Measurements from ENCODE around the gene KRI1. TPM values are rescaled to one million over a fixed set of nuclear protein-coding genes. Genes with fewer than 3 reads are reported as not detected.
A peak's percentile ranks its signal among the peaks of the same experiment; 100 is the strongest.

The KRI1 gene
- 8.6 and 10.0 TPM in 2 replicates for total RNA-seq
- 9.4 and 12.6 TPM in 2 replicates for polyA plus RNA-seq
- polyA plus RNA-seq (2012) = 11.8 and 15.9 TPM in 2 replicates
- 7.6 and 17.5 TPM in 2 replicates for polyA minus RNA-seq (ENCODE audit: low replicate concordance)

DNA sequence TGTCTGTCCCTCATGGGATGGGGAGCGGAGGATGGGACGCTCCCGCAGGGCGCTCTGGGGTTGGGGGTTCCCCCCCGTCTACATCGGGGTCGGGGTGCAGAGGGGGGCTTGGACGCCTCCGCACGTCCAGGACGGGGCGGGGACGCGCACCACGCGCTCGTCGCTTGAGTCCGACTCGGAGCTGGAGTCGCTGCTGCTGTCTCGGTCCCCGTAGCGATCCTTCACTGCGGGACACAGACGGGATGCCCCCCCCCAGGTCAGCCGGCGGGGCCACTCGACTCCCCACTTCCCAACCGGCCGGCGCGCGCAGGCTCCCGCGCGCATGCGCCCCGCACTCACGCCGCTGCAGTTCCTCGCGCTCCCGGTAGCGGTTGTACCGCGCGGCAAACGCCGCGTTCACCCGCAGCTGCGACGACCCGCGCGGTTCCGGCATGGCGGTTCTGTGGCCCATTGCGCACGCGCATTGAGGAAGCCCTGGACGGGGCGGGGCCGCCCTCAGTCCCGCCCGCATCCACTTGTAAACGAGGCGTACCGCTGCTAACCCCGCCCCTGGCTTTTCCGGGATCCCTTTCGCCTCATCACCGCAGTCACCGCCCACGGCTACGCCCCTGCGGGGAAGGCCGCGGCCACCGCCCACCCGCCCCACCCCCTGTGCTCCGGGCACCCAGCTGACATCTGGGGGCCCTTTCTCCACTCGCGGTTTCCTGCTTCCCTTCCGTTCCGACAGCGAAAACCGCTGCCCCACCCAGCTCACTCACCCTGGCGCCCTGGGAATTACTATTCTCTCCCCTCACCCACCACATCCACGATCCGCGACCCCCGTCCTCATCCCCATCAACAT is at the start of gene KRI1:
Gene KRI1 (minus strand): TSS at position 444 of the 841 bp plus-strand sequence. CDS start 11 bp downstream, at position 433.
- Histone ChIP-seq H3K9me3 (ENCODE audit: control insufficient read depth, insufficient read depth, low read depth, low read length) (no peaks in the 10 kb centered on the region), H3K36me3 (ENCODE audit: control insufficient read depth, insufficient read depth, low read length) (no peaks in the 10 kb centered on the region), H3K27me3 (ENCODE audit: control insufficient read depth, insufficient read depth, low read length) (no peaks in the 10 kb centered on the region), H4K20me1 (ENCODE audit: control insufficient read depth, extremely low read depth, insufficient read depth, low read length) (no peaks in the 10 kb centered on the region), H3K27ac (ENCODE audit: insufficient read depth, low read length) (peak within 1 kb of the TSS; percentile 84), H3K9ac (ENCODE audit: insufficient read depth, low read length) (peak within 1 kb of the TSS; percentile 89), H3K4me2 (ENCODE audit: extremely low read depth, insufficient read depth, low read length) (peak within 1 kb of the TSS; percentile 85), H3K4me3 (replicated peaks in 1 of 4; ENCODE audit: control extremely low read depth in 1 of 4, insufficient read depth in 1 of 4, low read depth in 3 of 4, low read length in 4 of 4) (peak within 1 kb of the TSS; percentile 70 to 94 (median 89)), H2AFZ (ENCODE audit: low read length) (peak within 1 kb of the TSS; percentile 81), H3K4me1 (ENCODE audit: control insufficient read depth, extremely low read depth, insufficient read depth, low read length) (peaks cover 18% of the 10 kb centered on the region), H3K79me2 (ENCODE audit: control insufficient read depth, insufficient read depth, low read length) (peaks cover 29% of the 10 kb centered on the region)
- TF ChIP-seq EZH2 (IDR thresholded peaks at IDR 0.05; ENCODE audit: low read length, missing control alignments) = no peak
- TF ChIP-seq, protein P1, sequence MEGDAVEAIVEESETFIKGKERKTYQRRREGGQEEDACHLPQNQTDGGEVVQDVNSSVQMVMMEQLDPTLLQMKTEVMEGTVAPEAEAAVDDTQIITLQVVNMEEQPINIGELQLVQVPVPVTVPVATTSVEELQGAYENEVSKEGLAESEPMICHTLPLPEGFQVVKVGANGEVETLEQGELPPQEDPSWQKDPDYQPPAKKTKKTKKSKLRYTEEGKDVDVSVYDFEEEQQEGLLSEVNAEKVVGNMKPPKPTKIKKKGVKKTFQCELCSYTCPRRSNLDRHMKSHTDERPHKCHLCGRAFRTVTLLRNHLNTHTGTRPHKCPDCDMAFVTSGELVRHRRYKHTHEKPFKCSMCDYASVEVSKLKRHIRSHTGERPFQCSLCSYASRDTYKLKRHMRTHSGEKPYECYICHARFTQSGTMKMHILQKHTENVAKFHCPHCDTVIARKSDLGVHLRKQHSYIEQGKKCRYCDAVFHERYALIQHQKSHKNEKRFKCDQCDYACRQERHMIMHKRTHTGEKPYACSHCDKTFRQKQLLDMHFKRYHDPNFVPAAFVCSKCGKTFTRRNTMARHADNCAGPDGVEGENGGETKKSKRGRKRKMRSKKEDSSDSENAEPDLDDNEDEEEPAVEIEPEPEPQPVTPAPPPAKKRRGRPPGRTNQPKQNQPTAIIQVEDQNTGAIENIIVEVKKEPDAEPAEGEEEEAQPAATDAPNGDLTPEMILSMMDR (conservative IDR thresholded peaks at IDR 0.05 in 1 of 2, IDR thresholded peaks at IDR 0.05 in 1 of 2; ENCODE audit: low read depth in 1 of 2, low read length in 2 of 2) = peak in 1 of 2 donors; percentile 12
- DNase-seq (ENCODE audit: low read depth in 2 of 2) = peak; percentile 93 to 97

DNA sequence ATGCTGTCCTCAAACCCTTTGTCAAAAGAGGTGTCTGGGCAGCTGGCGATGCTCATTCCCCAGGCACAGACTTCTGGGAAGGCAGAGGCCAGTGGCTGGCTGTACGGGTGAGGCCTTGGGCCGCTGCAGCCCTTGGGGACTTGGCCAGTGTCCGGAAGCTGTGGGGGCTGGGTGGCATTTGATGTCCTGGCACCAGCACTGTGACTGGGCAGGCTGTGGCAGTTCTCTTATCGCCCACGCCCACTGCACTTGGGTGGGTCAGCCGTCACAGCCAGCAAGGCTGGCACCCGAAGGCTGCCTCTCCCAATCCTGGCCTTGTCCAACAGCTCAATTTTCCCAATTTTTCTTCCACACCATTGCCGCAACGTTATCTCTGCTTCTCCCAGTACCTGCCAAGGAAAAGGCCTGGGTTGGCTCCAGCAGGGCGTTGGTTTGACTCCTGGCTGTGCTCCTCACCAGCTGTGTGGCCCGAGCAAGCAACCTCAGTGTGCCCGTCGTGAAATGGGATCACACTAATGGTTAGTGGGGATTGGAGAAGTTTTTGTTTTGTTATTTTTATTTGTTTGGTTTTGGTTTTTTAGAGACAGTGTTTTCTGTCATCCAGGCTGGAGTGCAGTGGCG is 46.8 kb upstream of the KRI1 start:
- no peak for TF ChIP-seq EZH2 (IDR thresholded peaks at IDR 0.05; ENCODE audit: low read length, missing control alignments)
- TF ChIP-seq, protein P1 (conservative IDR thresholded peaks at IDR 0.05 in 1 of 2, IDR thresholded peaks at IDR 0.05 in 1 of 2; ENCODE audit: low read depth in 1 of 2, low read length in 2 of 2) = no peak
- Histone ChIP-seq H2AFZ (ENCODE audit: low read length) (peak overlapping the region; percentile 20), H3K27ac (ENCODE audit: insufficient read depth, low read length) (peak overlapping the region; percentile 43)

DNA sequence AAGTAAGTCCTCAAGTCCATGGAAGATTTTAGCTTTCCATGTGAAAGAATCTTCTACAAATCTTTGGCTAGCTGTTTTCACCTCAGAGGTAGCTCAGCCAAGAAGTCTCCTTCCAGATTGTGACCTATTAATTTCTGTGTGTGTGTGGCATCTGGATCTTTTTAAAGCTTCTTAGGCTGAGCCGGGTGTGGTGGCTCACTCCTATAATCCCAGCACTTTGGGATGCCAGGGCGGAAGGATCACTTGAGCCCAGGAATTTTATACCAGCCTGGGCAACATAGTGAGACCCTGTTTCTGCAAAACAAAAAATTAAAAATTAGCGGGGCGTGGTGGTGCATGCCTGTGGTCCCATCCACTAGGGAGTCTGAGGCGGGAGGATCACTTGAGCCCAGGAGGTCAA is 46.1 kb upstream of the KRI1 start:
- TF ChIP-seq EZH2 (IDR thresholded peaks at IDR 0.05; ENCODE audit: low read length, missing control alignments) = no peak
- TF ChIP-seq, protein P1 (conservative IDR thresholded peaks at IDR 0.05 in 1 of 2, IDR thresholded peaks at IDR 0.05 in 1 of 2; ENCODE audit: low read depth in 1 of 2, low read length in 2 of 2) = no peak
- peaks cover 6% of the 10 kb centered on the region for H3K4me1 ChIP-seq (ENCODE audit: control insufficient read depth, extremely low read depth, insufficient read depth, low read length)
- no peaks in the 10 kb centered on the region for H4K20me1 ChIP-seq (ENCODE audit: control insufficient read depth, extremely low read depth, insufficient read depth, low read length)
- no peak overlapping the region for H3K27ac ChIP-seq (ENCODE audit: insufficient read depth, low read length)
- no peaks in the 10 kb centered on the region for H3K9me3 ChIP-seq (ENCODE audit: control insufficient read depth, insufficient read depth, low read depth, low read length)
- peaks cover 10% of the 10 kb centered on the region for H3K79me2 ChIP-seq (ENCODE audit: control insufficient read depth, insufficient read depth, low read length)
- DNase-seq (ENCODE audit: low read depth in 2 of 2) = no peak
- no peaks in the 10 kb centered on the region for H3K36me3 ChIP-seq (ENCODE audit: control insufficient read depth, insufficient read depth, low read length)
- H3K4me2 ChIP-seq (ENCODE audit: extremely low read depth, insufficient read depth, low read length) = no peak overlapping the region
- no peak overlapping the region for H2AFZ ChIP-seq (ENCODE audit: low read length)
- H3K9ac ChIP-seq (ENCODE audit: insufficient read depth, low read length) = no peak overlapping the region
- no peaks in the 10 kb centered on the region for H3K27me3 ChIP-seq (ENCODE audit: control insufficient read depth, insufficient read depth, low read length)
- H3K4me3 ChIP-seq (replicated peaks in 1 of 4; ENCODE audit: control extremely low read depth in 1 of 4, insufficient read depth in 1 of 4, low read depth in 3 of 4, low read length in 4 of 4) = no peak overlapping the region

More for the DNA sequence above, 46.8 kb upstream of the KRI1 start:
- H3K4me1 ChIP-seq (ENCODE audit: control insufficient read depth, extremely low read depth, insufficient read depth, low read length) = peaks cover 11% of the 10 kb centered on the region
- no peaks in the 10 kb centered on the region for H3K27me3 ChIP-seq (ENCODE audit: control insufficient read depth, insufficient read depth, low read length)
- DNase-seq (ENCODE audit: low read depth in 2 of 2) = peak; percentile 19 to 38
- H3K9me3 ChIP-seq (ENCODE audit: control insufficient read depth, insufficient read depth, low read depth, low read length) = no peaks in the 10 kb centered on the region
- no peak overlapping the region for H3K4me3 ChIP-seq (replicated peaks in 1 of 4; ENCODE audit: control extremely low read depth in 1 of 4, insufficient read depth in 1 of 4, low read depth in 3 of 4, low read length in 4 of 4)
- peaks cover 10% of the 10 kb centered on the region for H3K79me2 ChIP-seq (ENCODE audit: control insufficient read depth, insufficient read depth, low read length)
- H4K20me1 ChIP-seq (ENCODE audit: control insufficient read depth, extremely low read depth, insufficient read depth, low read length) = no peaks in the 10 kb centered on the region
- no peak overlapping the region for H3K9ac ChIP-seq (ENCODE audit: insufficient read depth, low read length)
- no peaks in the 10 kb centered on the region for H3K36me3 ChIP-seq (ENCODE audit: control insufficient read depth, insufficient read depth, low read length)
- peak overlapping the region; percentile 52 for H3K4me2 ChIP-seq (ENCODE audit: extremely low read depth, insufficient read depth, low read length)
